CD4-positive, alpha-beta T cell treated with Interleukin-15 for 4 hours (primary cell): ENCODE data around the gene RABGAP1L.
"Not testable (repeated sequence)": the region's sequence is repeated elsewhere in the genome, so short reads cannot be mapped to it uniquely, and the experiment has no call there.

ENCODE experiments used
- DNase-seq: peaks from one replicate; pipeline ENCODE4 v3.0.0-alpha.2; 2020; ENCODE audit warnings: low spot score

RABGAP1L gene

GRCh38 chr1:174366946-174367345, 207.6 kb downstream of the RABGAP1L start:
- DNase-seq, result no peak

- DNase-seq, result no peak
Measured at GRCh38 chr1:174367892-174368291, 208.6 kb downstream of the RABGAP1L start.

GRCh38 chr1:174376030-174376429, 216.7 kb downstream of the RABGAP1L start:
- no peak for DNase-seq

GRCh38 chr1:174391716-174392115, 232.4 kb downstream of the RABGAP1L start:
- DNase-seq, result no peak

- DNase-seq, result no peak
Measured at GRCh38 chr1:174393885-174394284, 234.6 kb downstream of the RABGAP1L start.

- no peak for DNase-seq
Measured at GRCh38 chr1:174397261-174397660, 237.9 kb downstream of the RABGAP1L start.

GRCh38 chr1:174398246-174398645, 238.9 kb downstream of the RABGAP1L start:
- DNase-seq, result no peak

- no peak for DNase-seq
Measured at GRCh38 chr1:174399211-174399610, 239.9 kb downstream of the RABGAP1L start.

GRCh38 chr1:174401075-174401474, 241.8 kb downstream of the RABGAP1L start:
- no peak for DNase-seq

GRCh38 chr1:174405219-174405618, 245.9 kb downstream of the RABGAP1L start:
- no peak for DNase-seq

- DNase-seq, result no peak
Measured at GRCh38 chr1:174406421-174406820, 247.1 kb downstream of the RABGAP1L start.

GRCh38 chr1:174407665-174408064, 248.3 kb downstream of the RABGAP1L start:
- DNase-seq, result no peak

GRCh38 chr1:174408146-174408545, 248.8 kb downstream of the RABGAP1L start:
- DNase-seq, result no peak

- not testable (repeated sequence) for DNase-seq
Measured at GRCh38 chr1:174409801-174410200, 250.5 kb downstream of the RABGAP1L start.

- no peak for DNase-seq
Measured at GRCh38 chr1:174413632-174414031, 254.3 kb downstream of the RABGAP1L start.

GRCh38 chr1:174414203-174414602, 254.9 kb downstream of the RABGAP1L start:
- DNase-seq, result no peak

GRCh38 chr1:174415506-174415905, 256.2 kb downstream of the RABGAP1L start:
- DNase-seq, result no peak

GRCh38 chr1:174417921-174418320, 258.6 kb downstream of the RABGAP1L start:
- DNase-seq, result no peak

GRCh38 chr1:174425121-174425520, 265.8 kb downstream of the RABGAP1L start:
- DNase-seq, result no peak

- DNase-seq, result no peak
Measured at GRCh38 chr1:174426153-174426552, 266.8 kb downstream of the RABGAP1L start.

- no peak for DNase-seq
Measured at GRCh38 chr1:174428033-174428432, 268.7 kb downstream of the RABGAP1L start.

GRCh38 chr1:174428739-174429138, 269.4 kb downstream of the RABGAP1L start:
- no peak for DNase-seq

- no peak for DNase-seq
Measured at GRCh38 chr1:174433451-174433850, 274.1 kb downstream of the RABGAP1L start.

- DNase-seq, result no peak
Measured at GRCh38 chr1:174445351-174445750, 286.0 kb downstream of the RABGAP1L start.

GRCh38 chr1:174445817-174446216, 286.5 kb downstream of the RABGAP1L start:
- no peak for DNase-seq
